Activated CD4-positive, alpha-beta T cell treated with anti-CD3 and anti-CD28 coated beads for 48 hours (primary cell): ENCODE data around the gene PBRM1.
"Not testable (repeated sequence)": the region's sequence is repeated elsewhere in the genome, so short reads cannot be mapped to it uniquely, and the experiment has no call there.

Experiments used
- DNase-seq: peaks from one replicate; pipeline ENCODE4 v3.0.0-alpha.2; 2020

The PBRM1 gene

GRCh38 chr3:52536369-52537164 lies 149.1 kb downstream of the PBRM1 start, which contains the start of gene UQCC5:
TSS of gene UQCC5 (plus strand) at chr3:52536605. CDS start at chr3:52536756, 151 bp downstream.
- peak; percentile 99 for DNase-seq

DNA sequence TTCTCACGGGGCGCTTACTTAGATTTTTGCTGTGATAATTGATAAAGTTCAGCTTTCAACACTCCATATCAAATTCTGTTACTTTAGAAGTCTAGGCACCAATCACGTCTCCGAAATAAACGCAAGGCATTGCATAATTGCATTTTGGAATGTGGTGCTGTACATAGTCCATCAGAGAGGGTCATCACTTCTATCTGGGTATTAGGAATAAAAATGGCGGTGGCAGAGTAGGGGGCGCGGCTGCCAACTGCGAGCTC lies 149.7 kb downstream of the PBRM1 start:
- no peak for DNase-seq

GRCh38 chr3:52535411-52536111 lies 150.2 kb downstream of the PBRM1 start:
- no peak for DNase-seq

GRCh38 chr3:52534281-52535183 lies 151.2 kb downstream of the PBRM1 start:
- no peak for DNase-seq

DNA sequence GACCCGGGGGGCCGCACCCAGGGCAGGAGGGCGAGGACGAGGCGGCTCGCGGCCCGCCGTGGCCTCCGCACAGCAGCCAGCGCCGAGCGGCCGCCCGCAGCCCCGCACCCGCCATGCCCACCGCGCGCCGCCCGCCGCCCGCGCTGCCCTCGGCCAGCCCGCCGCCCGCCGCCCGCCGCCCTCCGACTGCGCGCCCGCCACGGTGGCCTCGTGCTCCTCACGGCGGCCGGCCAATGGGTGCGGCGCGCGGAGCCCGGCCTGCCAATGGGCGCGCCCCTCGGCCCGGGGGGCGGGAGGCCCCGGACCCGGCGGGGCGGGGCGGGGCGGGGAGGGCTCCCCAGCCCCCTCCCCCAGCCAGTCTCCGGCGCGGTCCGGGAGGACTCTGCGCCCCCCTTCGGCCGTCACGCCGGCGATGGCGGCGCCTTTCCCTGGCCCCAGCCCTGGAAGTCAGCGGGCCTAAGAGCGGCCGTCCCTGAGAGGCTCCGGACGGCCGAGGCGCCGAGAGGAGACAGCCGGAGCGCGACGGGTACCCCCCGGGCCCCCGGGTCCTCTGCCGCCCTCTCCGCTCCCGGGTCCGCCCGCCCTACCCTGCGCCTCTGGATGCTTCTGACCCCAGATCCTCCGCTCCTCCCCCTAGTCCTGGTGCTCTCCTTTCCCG lies 152.0 kb downstream of the PBRM1 start, which contains the start of gene NT5DC2:
Gene NT5DC2 (minus strand): TSS at position 235 of the 658 bp plus-strand sequence. CDS start 120 bp downstream, at position 115.
- DNase-seq: peak; percentile 73

GRCh38 chr3:52532838-52533622 lies 152.7 kb downstream of the PBRM1 start:
- DNase-seq: peak; percentile 43

GRCh38 chr3:52532517-52532837 lies 153.2 kb downstream of the PBRM1 start:
- DNase-seq: peak; percentile 39

- DNase-seq: peak; percentile 5
Observed at GRCh38 chr3:52531860-52532516, 153.7 kb downstream of the PBRM1 start.

DNA sequence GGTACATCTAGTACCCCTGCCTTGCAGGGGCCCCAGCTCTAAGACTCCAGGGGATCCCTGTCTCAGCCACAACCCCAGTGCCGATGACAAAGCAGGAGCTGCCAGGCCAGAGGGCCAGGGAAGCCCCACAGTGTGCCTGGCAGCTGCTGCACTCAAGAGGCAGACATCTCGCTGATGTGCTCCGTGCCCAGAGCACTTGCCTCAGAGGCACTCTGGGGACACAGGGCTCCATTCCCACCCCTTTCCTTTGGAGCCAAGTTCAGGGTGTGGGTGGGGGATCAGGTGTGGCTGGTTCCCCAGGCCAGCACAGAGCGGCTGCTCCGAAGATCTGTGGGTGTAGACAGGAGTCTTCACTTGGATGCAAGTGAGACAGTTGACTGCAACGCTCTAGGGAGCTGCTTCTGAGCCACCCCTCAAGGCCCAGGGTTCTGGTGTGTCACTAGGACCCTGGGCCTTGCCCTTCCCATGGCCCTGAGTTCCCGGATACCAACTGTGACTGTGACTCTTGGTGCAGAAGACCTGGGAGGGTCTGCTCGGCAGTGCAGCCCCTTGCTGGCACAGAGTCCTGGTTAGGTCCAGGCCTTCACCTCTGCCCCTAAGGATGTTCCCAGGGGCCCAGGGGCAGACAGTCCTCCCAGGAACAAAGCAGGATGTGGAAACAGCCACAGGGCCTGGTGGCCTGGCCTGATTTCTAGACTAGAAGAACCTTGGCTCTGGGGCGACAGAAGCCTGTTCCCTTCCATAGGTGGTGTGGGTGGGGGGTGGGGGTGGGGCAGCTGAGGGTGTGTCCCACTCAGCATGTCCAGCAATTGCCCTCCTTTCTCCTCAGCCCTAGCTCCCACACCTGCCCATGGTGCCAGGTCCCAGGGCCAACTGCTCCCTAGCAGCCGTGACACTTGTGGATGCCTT lies 154.5 kb downstream of the PBRM1 start:
- DNase-seq: no peak

GRCh38 chr3:52529376-52530333 lies 156.1 kb downstream of the PBRM1 start:
- no peak for DNase-seq

DNA sequence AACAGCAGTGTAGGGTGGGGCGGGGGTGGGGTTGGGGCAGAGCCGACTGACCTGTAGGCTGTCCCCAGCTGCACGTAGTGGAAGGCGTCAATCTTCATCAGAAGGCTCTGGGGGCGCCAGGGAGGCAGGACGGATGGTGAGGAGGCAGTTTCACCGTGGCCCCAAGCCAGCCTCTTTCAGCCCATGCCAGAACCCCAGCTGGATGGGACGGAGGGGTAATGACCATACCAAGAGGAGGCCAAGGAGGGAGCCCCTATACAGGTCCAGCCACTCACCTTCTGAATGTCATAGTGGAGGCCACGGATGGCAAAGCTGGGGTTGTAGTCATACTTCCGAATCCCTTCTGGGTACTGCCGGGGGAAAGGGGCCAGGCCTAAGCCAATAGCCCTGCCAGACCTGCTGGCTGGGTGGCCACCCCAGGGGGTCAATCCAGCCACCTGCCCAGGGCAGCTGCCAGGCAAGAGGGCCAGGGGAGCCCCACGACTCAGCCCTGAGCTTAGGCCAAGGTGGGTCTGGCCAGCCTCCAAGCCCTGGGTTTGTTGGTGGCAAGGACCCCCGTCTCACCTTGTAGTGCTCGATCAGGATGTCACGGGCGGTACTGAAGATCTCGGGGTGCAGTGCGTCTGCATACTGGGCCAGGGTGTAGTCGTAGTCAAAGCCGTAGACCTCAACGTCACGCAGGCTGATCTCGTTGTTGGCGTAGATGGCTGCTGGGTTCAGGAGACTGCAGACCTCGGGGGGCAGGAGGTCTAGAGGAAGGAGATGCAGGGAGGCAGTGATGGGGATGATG lies 156.9 kb downstream of the PBRM1 start:
- DNase-seq: no peak

- DNase-seq: no peak
Observed at GRCh38 chr3:52527732-52528585, 157.8 kb downstream of the PBRM1 start.

GRCh38 chr3:52527039-52527731 lies 158.5 kb downstream of the PBRM1 start:
- no peak for DNase-seq

DNA sequence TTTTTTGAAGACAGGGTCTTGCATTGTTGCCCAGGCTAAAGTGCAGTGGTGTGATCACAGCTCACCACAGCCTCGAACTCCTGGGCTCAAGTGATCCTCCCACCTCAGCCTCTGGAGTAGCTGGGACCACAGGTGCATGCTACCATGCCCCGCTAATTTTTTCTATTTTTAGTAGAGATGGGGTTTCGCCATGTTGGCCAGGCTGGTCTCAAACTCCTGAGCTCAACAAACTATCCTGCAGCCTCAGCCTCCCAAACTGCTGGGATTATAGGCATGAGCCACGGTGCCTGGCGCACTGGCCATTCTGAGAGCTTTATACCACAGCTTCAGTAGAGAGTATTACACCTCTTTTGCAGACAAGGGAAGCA lies 159.1 kb downstream of the PBRM1 start:
- not testable (repeated sequence) for DNase-seq

GRCh38 chr3:52525680-52526561 lies 159.8 kb downstream of the PBRM1 start:
- no peak for DNase-seq
